ENCODE data around the gene CFAP99.
"Not testable (repeated sequence)": the region's sequence is repeated elsewhere in the genome, so short reads cannot be mapped to it uniquely, and the experiment has no call there.

Gene CFAP99

DNA sequence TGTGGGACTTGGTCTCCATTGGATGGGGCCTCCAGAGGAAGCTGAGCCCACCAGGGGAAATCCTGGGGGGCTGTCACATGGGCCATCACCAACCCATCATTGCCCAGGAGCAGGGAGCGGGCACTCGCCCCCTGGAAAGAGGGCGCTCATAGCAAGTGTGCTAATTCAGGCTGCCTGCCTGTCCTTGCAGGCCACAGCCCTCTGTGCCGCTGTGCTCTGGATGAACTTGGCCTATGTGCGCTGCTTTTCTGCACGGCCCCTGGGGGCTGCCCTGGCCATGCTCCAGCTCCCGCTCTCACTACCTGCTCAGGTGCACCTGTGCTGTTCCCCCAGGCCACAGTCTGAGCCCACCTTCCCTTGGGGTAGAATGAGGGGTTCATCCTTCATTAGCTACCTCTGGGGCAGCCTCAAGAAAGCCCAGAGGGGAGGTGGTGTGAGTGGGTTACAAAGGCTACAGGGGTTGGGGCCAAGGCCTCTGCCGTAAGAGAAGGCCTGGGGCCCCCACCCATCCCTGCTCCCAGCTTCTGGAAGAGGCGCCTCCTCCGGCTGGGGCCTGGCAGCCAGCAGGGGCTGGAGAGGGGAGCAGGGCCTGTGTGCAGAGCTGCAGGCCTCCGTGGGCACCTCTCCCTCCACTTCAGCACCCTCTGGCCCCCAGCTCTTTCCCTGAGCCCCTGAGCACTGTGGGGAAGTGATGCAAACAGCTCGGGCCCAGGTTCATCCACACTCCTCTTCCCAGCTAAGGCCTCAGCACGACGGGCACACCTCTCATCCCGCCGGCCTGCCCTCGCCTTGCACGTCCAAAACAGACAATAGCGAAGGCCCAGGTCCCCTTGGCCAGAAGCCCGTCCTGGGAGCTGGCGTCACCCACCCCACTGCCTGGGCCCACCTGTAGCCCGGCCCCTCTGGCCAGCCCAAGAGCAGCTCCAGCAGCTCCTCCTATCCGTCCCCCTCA is 8.9 kb downstream of the CFAP99 start:
- DNase-seq: no peak

DNA sequence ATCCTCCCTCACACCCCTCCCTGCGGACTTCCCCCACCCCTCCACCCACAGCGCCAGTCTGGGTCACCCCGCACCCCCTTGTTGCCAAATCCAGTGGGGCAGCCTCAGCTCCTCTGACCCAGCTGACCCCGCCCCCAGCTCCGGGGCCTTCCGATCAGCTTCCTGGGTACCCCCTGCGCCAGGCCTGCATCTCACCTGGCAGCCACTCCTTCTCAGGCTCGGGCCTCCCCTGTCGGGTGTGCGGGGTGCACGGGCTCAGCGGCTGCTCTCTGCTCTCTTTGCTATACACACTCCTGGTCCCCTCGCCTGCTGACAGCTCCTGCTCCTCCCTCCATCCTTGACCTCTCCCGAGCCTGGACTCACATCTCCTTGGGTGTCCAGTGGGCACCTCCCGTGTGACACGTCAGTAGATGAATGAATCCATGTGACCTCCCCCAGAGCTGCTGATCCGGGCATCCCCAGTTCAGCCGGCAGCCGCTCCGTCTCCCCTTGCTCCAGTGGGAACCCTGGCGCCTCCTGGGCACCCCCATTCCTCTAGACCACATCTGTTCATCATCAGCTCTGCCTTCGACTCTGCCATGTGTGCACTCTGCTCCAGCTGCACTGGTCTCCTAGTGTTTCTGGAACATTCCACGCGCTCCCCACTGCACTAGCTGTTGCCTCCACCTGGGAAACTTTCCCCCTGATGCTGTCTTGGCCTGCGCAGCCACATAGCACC is 9.9 kb downstream of the CFAP99 start:
- no peak for DNase-seq

DNA sequence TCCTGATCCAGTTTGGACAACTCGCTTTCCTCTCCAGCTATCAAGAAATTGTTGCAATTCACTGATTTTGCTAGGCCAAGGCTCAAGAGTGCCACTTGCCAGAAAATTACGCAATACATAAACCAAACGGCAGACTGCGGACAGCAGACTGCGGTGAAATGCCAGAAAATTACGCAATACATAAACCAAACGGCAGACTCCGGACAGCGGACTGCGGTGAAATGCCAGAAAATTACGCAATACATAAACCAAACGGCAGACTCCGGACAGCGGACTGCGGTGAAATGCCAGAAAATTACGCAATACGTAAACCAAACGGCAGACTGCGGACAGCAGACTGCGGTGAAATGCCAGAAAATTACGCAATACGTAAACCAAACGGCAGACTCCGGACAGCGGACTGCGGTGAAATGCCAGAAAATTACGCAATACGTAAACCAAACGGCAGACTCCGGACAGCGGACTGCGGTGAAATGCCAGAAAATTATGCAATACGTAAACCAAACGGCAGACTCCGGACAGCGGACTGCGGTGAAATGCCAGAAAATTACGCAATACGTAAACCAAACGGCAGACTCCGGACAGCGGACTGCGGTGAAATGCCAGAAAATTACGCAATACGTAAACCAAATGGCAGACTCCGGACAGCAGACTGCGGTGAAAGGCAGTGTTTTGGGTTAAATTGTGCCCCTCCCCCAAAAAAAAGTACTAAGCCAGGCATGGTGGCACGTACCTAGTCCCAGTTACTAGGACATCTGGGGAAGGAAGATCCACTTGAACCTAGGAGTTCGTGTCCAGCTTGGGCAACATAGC is 11.4 kb downstream of the CFAP99 start:
- not testable (repeated sequence) for DNase-seq

DNA sequence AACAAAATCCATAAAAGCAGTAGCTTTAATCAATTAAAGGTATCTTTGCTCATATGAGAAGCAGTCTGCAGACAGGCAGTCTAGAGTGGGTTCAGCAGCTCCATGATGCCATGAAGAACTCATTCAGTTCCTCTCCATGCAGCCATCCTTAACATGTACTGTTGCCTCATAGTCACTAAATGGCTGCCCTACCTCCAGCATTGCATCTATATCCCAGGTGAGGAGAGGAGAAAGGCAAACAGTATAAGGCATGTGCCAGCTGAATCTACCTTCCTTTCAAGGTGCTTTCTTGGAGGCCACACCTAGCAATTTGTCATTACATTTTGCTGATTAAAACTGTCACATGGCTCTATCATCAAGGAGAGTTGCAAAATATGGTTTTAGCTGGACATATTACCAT is 13.2 kb downstream of the CFAP99 start:
- no peak for DNase-seq

DNA sequence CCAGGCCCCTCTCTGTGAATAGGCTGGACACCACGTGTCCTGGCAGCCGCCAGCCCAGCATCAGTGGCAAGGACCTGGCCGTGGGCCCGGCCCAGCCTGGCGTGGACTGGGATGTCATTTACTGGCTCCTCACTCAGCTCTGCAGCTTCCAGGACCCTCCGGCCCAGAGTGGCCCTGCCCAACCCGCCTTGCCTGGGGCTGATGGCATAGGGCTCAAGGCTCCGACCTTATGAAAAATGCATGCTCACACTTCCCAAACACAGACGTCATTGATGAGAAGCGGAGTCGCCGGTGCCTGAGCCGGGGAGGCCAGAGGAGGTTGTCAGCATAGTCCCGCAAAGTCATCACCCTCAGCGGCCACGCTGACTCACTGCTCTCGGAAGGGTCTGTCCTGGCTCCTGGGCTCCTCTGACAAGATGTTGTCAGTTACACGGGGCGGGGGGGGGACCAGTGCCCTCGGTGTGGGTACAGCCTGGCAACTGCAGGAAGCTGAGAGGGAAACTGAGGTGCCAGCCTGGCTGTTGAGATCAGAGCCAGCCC is 14.3 kb downstream of the CFAP99 start:
- peak in 53 of 56 donors; percentile 16 to 94 (median 78) for DNase-seq

DNA sequence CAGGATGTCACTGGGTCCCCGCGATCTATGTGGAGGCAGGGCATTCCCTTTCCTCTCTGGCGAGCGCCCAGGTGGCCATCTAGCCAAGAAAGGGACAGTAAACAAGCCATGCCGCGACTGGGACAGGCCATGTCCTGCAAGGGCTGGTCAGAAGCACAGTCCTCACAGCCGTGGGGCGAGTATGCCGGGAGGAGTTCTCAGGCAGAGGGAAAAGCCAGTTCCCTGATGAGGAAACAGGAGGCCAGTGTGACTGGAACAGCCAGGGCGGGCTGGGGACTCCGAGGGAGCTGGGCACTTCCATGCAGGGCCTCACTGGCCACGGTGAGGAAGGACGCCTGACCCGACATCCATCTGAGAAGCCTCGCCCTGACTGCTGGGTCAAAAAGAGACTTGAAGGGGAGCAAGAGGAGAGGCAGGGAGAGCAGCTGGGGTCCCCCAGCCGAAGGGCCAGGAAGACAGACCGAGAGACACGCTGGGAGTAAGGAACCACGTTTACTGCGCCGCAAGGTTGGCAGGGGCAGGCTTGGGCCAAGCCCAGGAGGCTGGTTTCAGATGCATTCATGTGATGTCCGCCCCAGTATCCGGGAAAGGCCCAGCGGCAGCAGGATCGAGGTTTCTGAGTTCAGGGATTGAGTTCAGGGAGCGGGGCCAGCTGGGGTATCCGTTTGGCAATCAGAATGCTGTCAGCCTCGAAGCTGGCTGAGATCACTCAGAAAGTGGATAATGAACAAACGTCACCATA is 15.0 kb downstream of the CFAP99 start:
- DNase-seq: peak in 24 of 56 donors; percentile 26 to 73 (median 42)

DNA sequence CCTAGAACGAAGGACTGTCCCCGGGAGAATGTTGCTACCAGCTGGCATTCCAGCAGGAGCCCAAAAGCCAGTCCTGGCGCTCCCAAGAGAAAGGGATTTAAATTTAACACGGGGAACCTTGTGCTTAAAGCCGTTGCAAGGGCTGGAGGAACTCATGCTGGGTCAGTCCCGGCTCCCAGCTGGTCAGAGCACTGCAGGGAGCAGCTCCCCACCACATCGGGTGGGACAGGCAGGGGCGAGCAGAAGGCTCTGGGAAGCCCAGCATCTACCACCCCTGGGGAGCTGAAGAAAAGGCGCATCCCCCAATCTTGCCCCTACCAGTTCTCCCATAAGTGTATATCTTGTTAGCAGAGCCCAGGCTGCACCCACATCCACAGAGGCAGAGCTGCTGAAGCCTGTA is 15.7 kb downstream of the CFAP99 start:
- no peak for DNase-seq

DNA sequence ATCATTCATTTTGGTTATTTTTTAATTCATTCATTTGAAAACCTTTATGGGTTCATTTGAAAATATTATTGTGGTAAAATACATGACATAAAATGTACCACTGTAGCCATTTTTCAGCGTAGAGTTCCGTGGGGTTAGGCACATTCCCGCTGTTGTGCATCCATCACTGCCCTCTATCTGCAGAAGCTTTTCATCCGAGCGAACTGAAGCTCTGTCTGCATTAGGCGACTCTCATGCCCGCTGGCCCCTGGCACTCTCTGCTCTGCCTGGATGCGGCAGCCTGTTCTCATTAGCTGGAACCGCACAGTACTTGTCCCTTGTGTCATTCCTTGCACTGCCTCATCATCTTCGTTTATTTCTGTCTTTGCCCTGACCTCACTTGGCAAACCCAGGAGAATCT is 17.5 kb downstream of the CFAP99 start:
- peak in 35 of 56 donors; percentile 14 to 78 (median 49) for DNase-seq

DNA sequence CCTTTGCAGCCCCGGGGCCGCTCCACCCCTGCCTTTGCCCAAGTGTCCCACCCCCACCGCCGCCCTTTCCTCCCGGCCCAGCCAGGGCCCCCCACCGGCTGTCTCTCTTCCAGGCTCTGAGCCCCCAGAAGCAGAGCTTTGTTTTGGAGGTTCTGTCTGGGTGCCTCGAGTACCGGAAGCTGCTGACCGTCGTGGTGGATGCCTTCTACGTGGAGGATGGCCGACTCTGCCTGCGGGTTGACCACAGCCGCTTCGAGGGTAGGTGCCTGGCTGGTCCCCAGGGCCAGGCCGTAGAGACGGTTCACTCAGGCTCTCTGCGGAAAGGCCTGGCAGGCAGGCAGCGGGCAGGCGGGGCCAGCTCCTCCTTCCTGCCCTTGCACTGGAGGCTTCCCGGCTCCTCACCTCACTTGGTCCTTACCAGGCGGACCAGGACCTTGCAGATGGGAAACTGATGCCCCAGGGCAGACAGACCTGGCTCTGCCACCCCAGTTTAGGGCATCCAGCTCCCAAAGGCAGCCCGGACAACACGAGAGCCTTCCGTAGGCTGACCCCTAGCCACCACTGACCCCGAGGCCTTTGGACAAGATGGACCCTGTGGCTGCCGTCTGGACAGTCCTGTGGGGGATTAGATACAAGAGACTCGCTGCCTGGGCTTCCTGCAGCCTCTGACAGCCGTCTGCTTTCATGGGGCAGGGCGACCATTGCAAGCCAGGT is 18.2 kb downstream of the CFAP99 start:
- DNase-seq: no peak

DNA sequence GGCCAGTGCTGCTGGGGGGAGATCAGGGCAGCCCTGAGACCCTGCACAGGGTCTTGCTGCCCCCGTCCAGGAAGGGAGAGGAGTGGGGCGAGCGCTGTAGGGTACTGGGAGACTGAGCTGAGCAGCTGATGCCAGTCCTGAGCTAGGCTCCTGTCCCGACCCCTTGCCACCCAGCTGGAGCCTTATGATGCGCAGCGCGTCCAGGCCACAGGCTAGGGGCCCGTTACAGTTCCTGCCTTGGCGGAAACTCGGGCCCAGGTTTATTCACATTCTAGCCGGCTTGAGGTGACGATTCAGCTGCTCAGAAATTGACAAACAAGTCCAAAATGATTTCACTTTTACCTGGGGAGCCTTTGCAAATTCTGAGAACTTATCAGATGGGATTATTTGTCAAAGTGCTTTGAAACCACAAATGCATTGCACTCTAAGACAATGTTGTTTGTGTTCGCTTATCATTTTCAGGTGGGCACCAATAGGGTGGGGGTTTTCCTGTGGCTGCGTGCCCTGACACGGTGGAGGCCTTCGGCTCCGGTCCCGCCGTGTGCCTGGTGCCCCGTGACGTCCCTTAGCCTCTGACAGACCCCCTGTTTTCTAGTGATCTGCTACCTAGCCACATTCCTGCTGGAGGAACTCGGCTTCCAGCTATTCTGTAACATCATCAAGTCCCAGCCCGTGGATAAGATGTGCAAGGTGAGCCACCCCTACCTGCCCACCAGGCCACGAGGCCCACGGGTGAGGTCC is 18.9 kb downstream of the CFAP99 start:
- DNase-seq: no peak

DNA sequence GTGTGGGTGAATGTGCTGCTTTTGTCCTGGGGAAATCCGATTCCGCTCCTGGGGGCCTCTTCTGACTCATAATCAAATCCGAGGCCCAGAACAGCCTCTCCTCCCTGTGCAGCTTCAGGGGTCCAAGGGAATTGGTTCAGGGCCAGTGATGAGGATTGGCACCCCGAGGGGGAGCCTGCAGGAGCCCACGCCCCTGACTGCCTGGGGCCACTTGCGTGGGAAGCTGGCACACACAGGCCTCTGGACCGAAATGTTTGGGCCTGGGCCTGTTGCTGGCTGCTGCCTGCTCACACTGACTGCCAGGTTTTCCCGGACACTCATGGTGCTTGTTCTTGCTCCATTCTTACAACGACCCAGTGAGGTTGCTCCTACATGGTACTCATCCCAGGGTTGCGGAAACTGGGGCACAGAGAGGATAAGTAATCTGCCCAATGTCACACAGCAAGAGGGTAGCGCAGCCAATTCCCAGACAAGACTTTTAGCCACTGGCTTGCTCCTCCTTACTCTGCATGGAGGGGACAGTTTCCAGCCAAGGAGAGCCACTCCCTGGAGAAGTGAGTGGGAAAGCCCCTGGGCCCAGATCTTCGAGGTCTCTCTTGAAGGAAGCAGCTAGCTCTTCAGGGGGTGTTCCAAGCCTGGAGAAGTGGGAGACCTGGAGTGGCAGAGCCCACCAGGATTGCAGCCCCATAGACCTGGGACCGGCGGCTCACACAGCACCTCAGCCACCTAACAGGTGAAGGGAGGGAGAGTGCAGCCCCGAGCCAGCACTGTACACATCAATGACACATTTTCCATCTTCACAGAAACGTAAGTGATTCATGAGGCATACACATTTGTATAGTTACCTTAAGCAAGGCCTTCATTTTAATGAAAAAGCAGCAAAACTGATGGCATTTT is 20.3 kb downstream of the CFAP99 start:
- DNase-seq: peak in 23 of 56 donors; percentile 10 to 74 (median 39)

DNA sequence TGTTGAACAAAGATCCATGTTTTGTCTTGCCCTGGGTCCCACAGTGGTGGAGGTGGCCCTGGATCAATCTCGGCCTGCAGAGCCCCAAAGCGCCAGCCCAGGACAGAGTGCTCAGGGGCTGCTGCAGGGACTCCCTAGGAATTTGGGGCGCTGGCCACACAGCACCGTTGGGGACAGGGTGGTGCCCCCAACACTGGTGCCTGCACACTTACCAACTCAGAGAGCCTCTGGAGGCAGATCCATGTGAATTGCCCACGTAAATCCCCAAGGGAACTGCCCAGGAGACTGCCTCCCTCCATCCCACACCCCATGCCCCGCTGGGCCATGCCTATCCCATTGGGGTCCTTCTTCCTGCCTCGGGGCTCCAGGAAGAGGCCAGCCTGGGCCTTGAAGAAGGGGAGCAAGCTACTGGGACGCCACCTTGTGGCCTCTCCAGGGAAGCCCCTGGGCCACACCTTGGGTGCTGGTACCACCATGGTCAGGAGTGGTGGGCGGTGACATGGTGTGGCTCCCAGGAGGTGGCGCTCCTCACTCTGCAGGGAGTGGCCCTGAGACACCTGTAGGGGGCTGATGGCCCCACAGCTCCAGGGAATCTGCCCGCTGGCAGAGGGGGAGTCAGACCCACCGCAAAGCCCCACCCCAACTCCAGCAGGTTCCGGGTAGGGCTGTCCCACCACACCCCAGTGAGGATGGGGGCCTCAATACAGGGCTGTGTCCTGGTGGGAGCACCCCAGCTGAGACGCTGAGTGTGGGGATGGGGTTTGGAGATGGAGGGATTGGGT is 22.8 kb downstream of the CFAP99 start:
- peak in 4 of 56 donors; percentile 18 to 52 (median 22) for DNase-seq

DNA sequence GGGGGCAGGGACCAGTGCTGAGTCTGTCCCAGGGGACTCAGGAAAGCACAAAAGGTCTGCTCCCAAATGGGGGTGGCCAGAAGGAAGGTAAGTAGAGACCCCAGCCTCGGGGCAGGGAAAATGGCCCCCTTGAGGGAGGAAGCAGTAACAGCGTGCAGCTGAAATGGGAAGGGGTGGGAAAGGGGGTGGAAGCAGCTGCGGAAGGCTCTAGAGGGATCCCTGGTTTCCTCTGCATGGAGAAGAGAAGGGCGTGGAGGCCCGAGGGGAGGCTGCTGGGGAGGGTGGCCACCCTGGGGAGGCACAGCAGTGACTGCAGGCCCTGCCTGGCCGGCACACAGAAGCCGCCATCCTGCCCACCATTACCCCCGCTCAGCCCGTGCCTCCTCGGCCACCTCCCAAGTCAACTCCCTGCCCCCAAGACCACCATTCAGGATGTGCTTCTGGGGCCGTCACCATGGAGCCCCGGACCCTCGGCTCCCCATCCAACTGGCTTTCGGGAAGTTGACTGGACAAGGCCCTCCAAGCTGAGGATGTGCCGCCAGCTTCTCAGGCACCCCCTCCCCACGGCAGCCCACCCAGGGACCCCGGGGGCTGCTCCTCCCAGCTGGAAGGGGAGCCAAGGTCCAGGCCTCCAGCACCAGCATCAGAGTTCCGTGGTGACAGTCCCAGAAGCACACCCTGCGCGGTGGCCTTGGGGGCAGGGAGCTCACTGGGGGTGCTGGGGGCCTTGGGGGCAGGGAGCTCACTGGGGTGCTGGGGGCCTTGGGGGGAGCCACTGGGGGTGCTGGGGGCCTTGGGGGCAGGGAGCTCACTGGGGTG is 23.6 kb downstream of the CFAP99 start:
- DNase-seq: no peak

DNA sequence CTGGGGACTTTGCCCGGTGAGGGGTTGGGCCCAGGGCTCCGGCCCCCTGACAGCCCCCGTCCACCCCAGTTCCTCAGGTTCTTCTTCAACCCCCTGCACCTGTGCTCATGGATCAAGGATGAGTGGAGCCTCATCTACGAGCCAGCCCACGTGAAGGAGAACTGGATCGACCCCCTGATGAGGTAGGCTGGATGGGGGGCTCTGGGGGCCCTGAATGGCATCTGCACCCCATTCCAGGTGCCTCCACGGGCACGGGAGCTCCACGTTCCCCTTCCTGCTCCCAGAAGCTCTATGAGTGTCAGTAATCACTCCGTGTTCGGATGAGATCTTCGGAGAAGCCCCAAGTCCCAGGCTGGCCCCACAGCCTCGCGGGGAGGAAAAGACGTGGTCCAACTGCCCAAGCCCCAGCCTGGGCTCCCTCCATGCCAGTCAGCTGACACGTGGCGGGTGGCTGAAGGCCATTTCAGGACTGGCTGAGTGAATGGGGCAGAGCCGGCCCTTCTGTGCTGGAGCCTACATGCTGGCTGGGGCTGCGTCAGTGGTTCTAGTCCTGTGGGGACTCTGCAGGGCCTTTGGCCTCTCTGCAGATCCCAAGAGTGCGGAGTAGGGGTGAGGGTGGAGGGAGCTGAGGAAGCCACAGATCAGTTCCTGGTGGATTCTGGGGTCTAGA is 24.4 kb downstream of the CFAP99 start:
- peak in 2 of 56 donors; percentile 7 to 27 for DNase-seq

DNA sequence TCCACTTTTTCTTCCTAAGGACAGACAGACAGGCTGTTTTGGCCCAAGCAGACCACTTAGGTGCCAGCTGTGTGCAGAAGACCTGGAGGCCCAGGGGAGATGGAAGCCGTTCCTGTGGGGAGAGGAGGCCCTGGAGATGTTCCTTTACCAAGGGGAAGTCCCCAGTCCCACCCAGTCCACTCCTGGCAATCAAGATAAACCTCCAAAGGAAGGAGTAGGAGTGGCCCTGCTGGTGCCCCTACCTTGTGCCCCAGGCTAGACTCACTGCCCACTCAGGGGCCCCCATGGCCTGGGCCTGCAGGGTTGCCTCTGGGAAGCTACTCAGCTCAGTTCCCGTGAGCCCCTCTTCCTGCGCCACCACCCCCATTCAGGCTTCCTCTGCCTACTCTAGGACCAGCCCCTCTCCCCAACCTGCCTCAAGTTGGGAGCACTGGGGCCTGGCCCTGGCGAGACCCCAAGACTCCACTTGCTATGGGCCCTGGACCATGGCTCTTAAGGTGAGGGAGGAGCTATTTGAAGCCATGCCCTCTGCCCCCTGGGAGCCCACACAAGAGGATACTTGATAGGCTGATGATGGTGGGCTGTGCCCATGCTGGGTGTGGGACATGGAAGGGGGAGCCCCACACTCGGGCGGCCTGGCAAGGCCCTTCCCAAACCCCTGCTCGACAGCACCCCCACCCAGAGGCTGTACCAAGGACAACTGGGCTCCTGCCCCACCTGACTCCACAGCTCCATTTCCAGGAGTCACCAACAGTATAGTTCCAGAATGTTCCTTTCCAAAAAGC is 25.4 kb downstream of the CFAP99 start:
- no peak for DNase-seq
